ENCODE measurements around the gene TLL2.
"Not testable (repeated sequence)": the region's sequence is repeated elsewhere in the genome, so short reads cannot be mapped to it uniquely, and the experiment has no call there.

The TLL2 gene

GRCh38 chr10:96513698-96514561 lies at the start of gene TLL2:
Gene TLL2 (minus strand): TSS chr10:96513926. CDS start chr10:96513685, 241 bp downstream.
- DNase-seq (ENCODE audit: low read depth) = peak; percentile 39

GRCh38 chr10:96560966-96561887 lies 47.5 kb upstream of the TLL2 start:
- DNase-seq (ENCODE audit: low read depth) = no peak

- no peak for DNase-seq (ENCODE audit: low read depth)
Observed at GRCh38 chr10:96560489-96560888, 46.8 kb upstream of the TLL2 start.

- DNase-seq (ENCODE audit: low read depth) = no peak
Observed at GRCh38 chr10:96556003-96556402, 42.3 kb upstream of the TLL2 start.

- DNase-seq (ENCODE audit: low read depth) = no peak
Observed at GRCh38 chr10:96555330-96555729, 41.6 kb upstream of the TLL2 start.

GRCh38 chr10:96548589-96548988 lies 34.9 kb upstream of the TLL2 start:
- no peak for DNase-seq (ENCODE audit: low read depth)

GRCh38 chr10:96545558-96545957 lies 31.8 kb upstream of the TLL2 start:
- not testable (repeated sequence) for DNase-seq (ENCODE audit: low read depth)

GRCh38 chr10:96541921-96542320 lies 28.2 kb upstream of the TLL2 start:
- no peak for DNase-seq (ENCODE audit: low read depth)

GRCh38 chr10:96540240-96540639 lies 26.5 kb upstream of the TLL2 start:
- no peak for DNase-seq (ENCODE audit: low read depth)

GRCh38 chr10:96538683-96539082 lies 25.0 kb upstream of the TLL2 start:
- DNase-seq (ENCODE audit: low read depth) = no peak

GRCh38 chr10:96536129-96536528 lies 22.4 kb upstream of the TLL2 start:
- no peak for DNase-seq (ENCODE audit: low read depth)

GRCh38 chr10:96532523-96532922 lies 18.8 kb upstream of the TLL2 start:
- DNase-seq (ENCODE audit: low read depth) = no peak

- no peak for DNase-seq (ENCODE audit: low read depth)
Observed at GRCh38 chr10:96529634-96530279, 16.0 kb upstream of the TLL2 start.

GRCh38 chr10:96524741-96525140 lies 11.0 kb upstream of the TLL2 start:
- DNase-seq (ENCODE audit: low read depth) = no peak

- no peak for DNase-seq (ENCODE audit: low read depth)
Observed at GRCh38 chr10:96517284-96517683, 3.6 kb upstream of the TLL2 start.

- DNase-seq (ENCODE audit: low read depth) = no peak
Observed at GRCh38 chr10:96516337-96516736, 2.6 kb upstream of the TLL2 start.

- DNase-seq (ENCODE audit: low read depth) = peak; percentile 26
Observed at GRCh38 chr10:96513305-96513697, 425 bp downstream of the TLL2 start.

GRCh38 chr10:96512524-96513304 lies 1.0 kb downstream of the TLL2 start:
- DNase-seq (ENCODE audit: low read depth) = no peak

- no peak for DNase-seq (ENCODE audit: low read depth)
Observed at GRCh38 chr10:96511044-96511945, 2.4 kb downstream of the TLL2 start.

GRCh38 chr10:96509017-96509641 lies 4.6 kb downstream of the TLL2 start:
- no peak for DNase-seq (ENCODE audit: low read depth)
